Osteoblast (primary cell): ENCODE results near the gene CACNA1C. TPM values are rescaled to one million over a fixed set of nuclear protein-coding genes. Genes with fewer than 3 reads are reported as not detected.

Experiments used
- DNase-seq: peaks from one replicate; pipeline ENCODE4 v3.0.0; 2011; ENCODE audit warnings: low spot score, mixed read lengths; ENCODE audit not compliant: insufficient read length; ENCODE audit errors: missing footprints
- H2AFZ ChIP-seq: 2 replicates; pipeline ENCODE4 v1.6.0; 2011; ENCODE audit warnings: mild to moderate bottlenecking, low read length
- H3K27ac ChIP-seq: 2 replicates; pipeline ENCODE4 v1.5.1; 2011; ENCODE audit warnings: mild to moderate bottlenecking, low read depth, low read length, moderate library complexity
- H3K27me3 ChIP-seq: 2 replicates; pipeline ENCODE4 v1.6.0; 2012; ENCODE audit warnings: mild to moderate bottlenecking, control low read depth, inconsistent platforms, low read length, moderate library complexity; ENCODE audit not compliant: insufficient read depth
- H3K36me3 ChIP-seq: 2 replicates; pipeline ENCODE4 v1.5.1; 2011; ENCODE audit warnings: mild to moderate bottlenecking, low read length, control low read depth, moderate library complexity; ENCODE audit not compliant: insufficient read depth
- H3K4me1 ChIP-seq: 2 replicates; pipeline ENCODE4 v1.5.1; 2011; ENCODE audit warnings: mild to moderate bottlenecking, low read length, control low read depth, moderate library complexity; ENCODE audit not compliant: insufficient read depth
- H3K4me2 ChIP-seq: 2 replicates; pipeline ENCODE4 v1.6.0; 2011; ENCODE audit warnings: mild to moderate bottlenecking, low read length; ENCODE audit not compliant: insufficient read depth
- H3K4me3 ChIP-seq: fragments of 200-600 bp; sonication (generic); 3 replicates; pipeline ENCODE4 v1.5.1; 2012; ENCODE audit warnings: mild to moderate bottlenecking, low read length, inconsistent platforms; ENCODE audit not compliant: insufficient read depth
- H3K79me2 ChIP-seq: 2 replicates; pipeline ENCODE4 v1.6.0; 2012; ENCODE audit warnings: mild to moderate bottlenecking, low read length, control low read depth, inconsistent platforms; ENCODE audit not compliant: insufficient read depth
- H3K9me3 ChIP-seq: 2 replicates; pipeline ENCODE4 v1.5.1; 2011; ENCODE audit warnings: low read depth, low read length, control low read depth
- H4K20me1 ChIP-seq: 2 replicates; pipeline ENCODE4 v1.6.0; 2012; ENCODE audit warnings: mild to moderate bottlenecking, low read length, control low read depth; ENCODE audit not compliant: insufficient read depth
- CTCF ChIP-seq: IDR thresholded peaks from 2 replicates; pipeline ENCODE4 v1.5.1; 2011; ENCODE audit warnings: mild to moderate bottlenecking, low read depth, low read length, moderate library complexity; ENCODE audit errors: extremely low read depth
- total RNA-seq: library from RNA; depleted of rRNA; stranded (reverse); fragments of >200 nt; gene quantifications from 2 replicates; pipeline ENCODE4 v1.2.3, GENCODE V29; 2012

The CACNA1C gene
- total RNA-seq, 1 donor, result 19.2 TPM

GRCh38 chr12:2179058-2179457 is 126.3 kb downstream of the CACNA1C start:
- H3K27ac ChIP-seq, result no peak overlapping the region
- H3K4me1 ChIP-seq, result peaks cover 25% of the 10 kb centered on the region
- no peak for DNase-seq
- peaks cover 13% of the 10 kb centered on the region for H3K79me2 ChIP-seq
- TF ChIP-seq CTCF, result no peak
- no peak overlapping the region for H3K4me3 ChIP-seq
- H3K36me3 ChIP-seq, result no peaks in the 10 kb centered on the region
- no peaks in the 10 kb centered on the region for H3K27me3 ChIP-seq
- H3K4me2 ChIP-seq, result no peak overlapping the region
- peaks cover 4% of the 10 kb centered on the region for H4K20me1 ChIP-seq
- H2AFZ ChIP-seq, result no peak overlapping the region
- no peaks in the 10 kb centered on the region for H3K9me3 ChIP-seq

DNA sequence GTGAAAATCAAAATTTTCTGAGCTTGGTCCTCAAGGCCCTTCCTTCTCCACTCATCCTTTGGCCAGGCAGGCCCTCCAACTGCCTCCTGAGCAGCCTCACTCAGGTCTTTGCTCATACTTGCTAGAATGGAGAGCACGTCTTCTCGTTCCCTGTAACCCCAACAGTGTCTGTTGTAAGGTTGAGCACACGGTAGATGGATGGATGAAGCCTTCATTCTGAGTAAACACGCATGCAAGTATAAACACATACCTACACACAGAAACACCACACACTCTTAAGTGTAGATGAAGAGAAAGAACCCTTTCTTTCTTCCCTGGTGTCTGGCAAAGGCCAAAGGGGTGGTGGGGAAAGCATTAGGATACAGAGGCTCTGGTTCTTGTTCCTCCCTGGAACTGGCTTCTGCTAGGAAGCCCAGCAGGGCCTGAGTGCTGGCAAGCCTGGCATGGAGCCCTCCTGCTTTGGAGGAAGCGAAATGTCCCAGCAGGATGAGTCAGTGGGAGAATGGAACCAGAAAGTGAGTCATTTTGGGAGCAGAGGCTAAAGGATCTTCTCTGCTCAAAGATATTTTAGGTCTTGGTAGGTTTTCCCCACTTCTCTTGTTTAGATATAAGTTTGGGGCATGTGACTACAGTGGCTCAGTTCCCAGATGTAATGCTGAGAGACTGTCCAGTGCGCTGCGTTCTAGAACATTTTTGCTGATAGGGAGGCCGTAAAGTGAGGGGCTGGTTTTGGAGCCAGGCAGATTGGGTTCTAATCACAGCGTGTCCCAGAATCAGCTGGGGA is 127.4 kb downstream of the CACNA1C start:
- no peaks in the 10 kb centered on the region for H3K36me3 ChIP-seq
- no peak overlapping the region for H3K4me3 ChIP-seq
- peak; percentile 97 for DNase-seq
- peaks cover 13% of the 10 kb centered on the region for H3K79me2 ChIP-seq
- H3K4me1 ChIP-seq, result peaks cover 25% of the 10 kb centered on the region
- H3K9me3 ChIP-seq, result no peaks in the 10 kb centered on the region
- peak overlapping the region; percentile 49 for H2AFZ ChIP-seq
- H3K4me2 ChIP-seq, result peak overlapping the region; percentile 53
- peak overlapping the region; percentile 64 for H3K27ac ChIP-seq
- TF ChIP-seq CTCF, result no peak
- H4K20me1 ChIP-seq, result peaks cover 4% of the 10 kb centered on the region
- H3K27me3 ChIP-seq, result no peaks in the 10 kb centered on the region

- no peaks in the 10 kb centered on the region for H3K27me3 ChIP-seq
- no peaks in the 10 kb centered on the region for H3K36me3 ChIP-seq
- H4K20me1 ChIP-seq, result peaks cover 4% of the 10 kb centered on the region
- H2AFZ ChIP-seq, result peak overlapping the region; percentile 49
- peaks cover 13% of the 10 kb centered on the region for H3K79me2 ChIP-seq
- H3K4me3 ChIP-seq, result no peak overlapping the region
- H3K9me3 ChIP-seq, result no peaks in the 10 kb centered on the region
- TF ChIP-seq CTCF, result no peak
- H3K27ac ChIP-seq, result peak overlapping the region; percentile 64
- H3K4me2 ChIP-seq, result peak overlapping the region; percentile 53
- peaks cover 28% of the 10 kb centered on the region for H3K4me1 ChIP-seq
- DNase-seq, result no peak
These were observed 127.9 kb downstream of the CACNA1C start for GRCh38 chr12:2180737-2181082.

DNA sequence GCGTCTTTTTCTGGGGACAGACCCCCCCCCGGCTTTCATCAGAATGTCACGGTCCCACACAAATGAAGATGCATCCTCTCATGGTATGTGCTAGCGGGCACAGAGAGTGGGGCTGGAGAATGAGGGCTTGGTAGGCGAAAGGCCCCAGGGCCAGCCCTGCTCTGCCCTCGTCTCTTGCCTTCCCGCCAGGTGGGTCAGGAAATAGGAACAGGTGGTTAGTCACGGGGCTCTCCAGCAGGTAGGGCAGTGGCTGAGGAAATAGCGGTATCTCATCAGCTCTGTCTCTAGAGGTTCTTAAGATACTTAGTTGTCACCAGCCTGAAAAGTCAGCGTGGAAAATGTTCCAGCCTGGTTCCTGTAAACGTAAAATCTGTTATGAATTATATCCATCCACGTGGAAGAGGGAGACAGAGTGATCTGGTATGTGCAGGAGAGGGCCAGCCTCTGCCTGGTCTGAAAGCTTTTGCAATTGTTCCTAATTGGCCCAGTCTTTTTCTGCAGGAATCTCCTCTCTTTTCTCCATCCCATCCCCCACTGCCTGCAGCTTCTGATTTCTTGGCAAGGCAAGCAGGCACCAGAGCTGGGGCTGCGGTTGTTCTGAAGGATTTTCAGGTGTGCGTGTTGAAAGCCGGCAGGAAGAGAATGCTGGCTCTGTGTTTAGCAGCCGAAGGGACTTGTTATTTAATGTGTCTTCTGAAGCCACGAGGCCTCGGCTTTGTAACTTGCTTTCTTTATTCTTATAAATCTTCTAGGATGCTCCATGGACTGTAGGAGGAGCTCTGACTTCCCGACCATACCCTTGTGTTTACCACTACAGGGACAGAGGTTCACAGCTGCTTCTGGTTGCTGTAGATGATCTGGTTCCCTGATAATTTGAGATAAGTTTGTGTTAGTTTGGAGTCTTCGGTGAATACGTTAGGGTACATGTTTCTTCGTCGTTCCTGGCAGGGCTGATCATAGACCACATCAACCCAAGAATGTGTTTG is 131.1 kb downstream of the CACNA1C start:
- H2AFZ ChIP-seq, result peak overlapping the region; percentile 17
- H3K9me3 ChIP-seq, result no peaks in the 10 kb centered on the region
- H3K4me3 ChIP-seq, result no peak overlapping the region

More for the DNA sequence above, 131.1 kb downstream of the CACNA1C start:
- peak overlapping the region; percentile 35 for H3K4me2 ChIP-seq
- H3K27me3 ChIP-seq, result no peaks in the 10 kb centered on the region
- no peaks in the 10 kb centered on the region for H3K36me3 ChIP-seq
- peak; percentile 90 for DNase-seq
- no peak overlapping the region for H3K27ac ChIP-seq
- TF ChIP-seq CTCF, result peak; percentile 31
- H3K79me2 ChIP-seq, result peaks cover 5% of the 10 kb centered on the region
- H3K4me1 ChIP-seq, result peaks cover 26% of the 10 kb centered on the region
- peaks cover 8% of the 10 kb centered on the region for H4K20me1 ChIP-seq
